ENCODE data around the gene ANKRD9. TPM values are rescaled to one million over a fixed set of nuclear protein-coding genes. Genes with fewer than 3 reads are reported as not detected.

Gene ANKRD9
- total and polyA plus RNA-seq, 10 of the 15 experiments (the other 5 are each of a cell fraction or from before 2014, with no cell fraction given), result 0.03 to 3.6 (median 0.49) TPM

DNA sequence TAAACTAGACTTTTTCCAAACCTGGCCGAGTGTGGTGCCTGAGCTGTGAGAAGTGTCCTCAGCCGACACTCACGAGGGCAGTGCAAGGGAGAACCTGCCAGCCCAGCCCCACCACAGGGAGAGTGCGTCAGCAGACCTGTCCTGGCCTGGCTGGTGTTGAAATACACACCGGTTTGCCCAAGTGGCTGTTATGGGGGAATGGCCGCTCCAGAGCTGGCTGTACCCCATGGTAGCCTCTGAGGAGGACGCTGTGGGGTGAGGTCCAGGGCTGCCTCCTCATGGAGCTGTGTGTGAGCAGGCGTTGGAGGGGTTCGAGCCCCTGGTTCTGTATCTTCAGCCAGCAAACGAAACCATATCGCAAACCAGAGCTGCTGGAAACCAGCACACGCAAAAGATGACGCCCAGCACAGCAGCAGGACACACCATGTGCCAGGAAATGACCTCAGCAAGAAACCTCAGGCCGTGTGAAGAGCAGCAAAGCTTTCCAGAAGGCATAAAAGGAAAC is 9.4 kb downstream of the ANKRD9 start:
- no peaks in the 10 kb centered on the region for H3K4me1 ChIP-seq (ENCODE audit: control insufficient read depth, insufficient read depth, low read length)
- intact Hi-C loops (cut with micrococcal nuclease; ENCODE audit: unreplicated experiment), result no loop called here
- no peak overlapping the region for H3K9ac ChIP-seq (ENCODE audit: control insufficient read depth, insufficient read depth, low read length)
- DNase-seq (ENCODE audit: low read depth, low spot score), result no peak
- H2AFZ ChIP-seq (ENCODE audit: control insufficient read depth, low read depth, low read length), result no peak overlapping the region
- no peaks in the 10 kb centered on the region for H3K79me2 ChIP-seq (ENCODE audit: control insufficient read depth, insufficient read depth, low read length)
- in situ Hi-C loops (cut with MboI), result no loop called here
- whole genome bisulfite sequencing (ENCODE audit: insufficient coverage, insufficient replicate concordance, low lambda C conversion rate, missing lambda C conversion rate), result 73% methylated on average over 14 of the region's 14 CpGs
- no peaks in the 10 kb centered on the region for H4K20me1 ChIP-seq (ENCODE audit: control insufficient read depth, insufficient read depth)
- H3K36me3 ChIP-seq (ENCODE audit: control insufficient read depth in 2 of 2, insufficient read depth in 2 of 2, low read length in 1 of 2), result no peaks in the 10 kb centered on the region
- POLR2A ChIA-PET, result no interaction called here
- CTCF ChIA-PET, result interaction anchor here (0.9 to 1.0 kb wide), 2 partner anchors 18 to 62 kb away, joined by 3 read pairs; no protein-coding TSS in a partner anchor
- SMC1A ChIA-PET (ENCODE audit: uncharacterized antibody, unreplicated experiment), result interaction anchor here (1.2 kb wide), 1 partner anchor 62 kb away, joined by 4 read pairs; no protein-coding TSS in a partner anchor
- BruUV-seq (replicated peaks), result no TSS peak
- no peak overlapping the region for H3K4me2 ChIP-seq (ENCODE audit: control insufficient read depth, insufficient read depth)
- RAD21 ChIA-PET (ENCODE audit: unreplicated experiment), result no interaction called here
- peak; percentile 69 for ATAC-seq
- FAIRE-seq, result no peak
- no peaks in the 10 kb centered on the region for H3K27me3 ChIP-seq (replicated peaks in 1 of 2; ENCODE audit: control insufficient read depth in 2 of 2, insufficient read depth in 2 of 2, low read length in 1 of 2)
- no peak overlapping the region for H3K4me3 ChIP-seq
- H3K27ac ChIP-seq (ENCODE audit: control insufficient read depth, insufficient read depth), result no peak overlapping the region
- H3K9me3 ChIP-seq (replicated peaks; ENCODE audit: control insufficient read depth, insufficient read depth, low read length), result no peaks in the 10 kb centered on the region
- TF ChIP-seq SRF (IDR thresholded peaks at IDR 0.05; ENCODE audit: low read depth in 2 of 2, low read length in 2 of 2), result no peak
- TF ChIP-seq PAX5 (IDR thresholded peaks at IDR 0.05; ENCODE audit: borderline replicate concordance, low read depth, low read length), result no peak
- TF ChIP-seq, protein P1, sequence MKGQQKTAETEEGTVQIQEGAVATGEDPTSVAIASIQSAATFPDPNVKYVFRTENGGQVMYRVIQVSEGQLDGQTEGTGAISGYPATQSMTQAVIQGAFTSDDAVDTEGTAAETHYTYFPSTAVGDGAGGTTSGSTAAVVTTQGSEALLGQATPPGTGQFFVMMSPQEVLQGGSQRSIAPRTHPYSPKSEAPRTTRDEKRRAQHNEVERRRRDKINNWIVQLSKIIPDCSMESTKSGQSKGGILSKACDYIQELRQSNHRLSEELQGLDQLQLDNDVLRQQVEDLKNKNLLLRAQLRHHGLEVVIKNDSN (IDR thresholded peaks at IDR 0.05; ENCODE audit: borderline replicate concordance, extremely low read length, insufficient read depth, low read depth, low read length), result no peak
- TF ChIP-seq, protein P2, sequence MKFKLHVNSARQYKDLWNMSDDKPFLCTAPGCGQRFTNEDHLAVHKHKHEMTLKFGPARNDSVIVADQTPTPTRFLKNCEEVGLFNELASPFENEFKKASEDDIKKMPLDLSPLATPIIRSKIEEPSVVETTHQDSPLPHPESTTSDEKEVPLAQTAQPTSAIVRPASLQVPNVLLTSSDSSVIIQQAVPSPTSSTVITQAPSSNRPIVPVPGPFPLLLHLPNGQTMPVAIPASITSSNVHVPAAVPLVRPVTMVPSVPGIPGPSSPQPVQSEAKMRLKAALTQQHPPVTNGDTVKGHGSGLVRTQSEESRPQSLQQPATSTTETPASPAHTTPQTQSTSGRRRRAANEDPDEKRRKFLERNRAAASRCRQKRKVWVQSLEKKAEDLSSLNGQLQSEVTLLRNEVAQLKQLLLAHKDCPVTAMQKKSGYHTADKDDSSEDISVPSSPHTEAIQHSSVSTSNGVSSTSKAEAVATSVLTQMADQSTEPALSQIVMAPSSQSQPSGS (IDR thresholded peaks at IDR 0.05; ENCODE audit: low read length), result no peak
- TF ChIP-seq, protein P3, sequence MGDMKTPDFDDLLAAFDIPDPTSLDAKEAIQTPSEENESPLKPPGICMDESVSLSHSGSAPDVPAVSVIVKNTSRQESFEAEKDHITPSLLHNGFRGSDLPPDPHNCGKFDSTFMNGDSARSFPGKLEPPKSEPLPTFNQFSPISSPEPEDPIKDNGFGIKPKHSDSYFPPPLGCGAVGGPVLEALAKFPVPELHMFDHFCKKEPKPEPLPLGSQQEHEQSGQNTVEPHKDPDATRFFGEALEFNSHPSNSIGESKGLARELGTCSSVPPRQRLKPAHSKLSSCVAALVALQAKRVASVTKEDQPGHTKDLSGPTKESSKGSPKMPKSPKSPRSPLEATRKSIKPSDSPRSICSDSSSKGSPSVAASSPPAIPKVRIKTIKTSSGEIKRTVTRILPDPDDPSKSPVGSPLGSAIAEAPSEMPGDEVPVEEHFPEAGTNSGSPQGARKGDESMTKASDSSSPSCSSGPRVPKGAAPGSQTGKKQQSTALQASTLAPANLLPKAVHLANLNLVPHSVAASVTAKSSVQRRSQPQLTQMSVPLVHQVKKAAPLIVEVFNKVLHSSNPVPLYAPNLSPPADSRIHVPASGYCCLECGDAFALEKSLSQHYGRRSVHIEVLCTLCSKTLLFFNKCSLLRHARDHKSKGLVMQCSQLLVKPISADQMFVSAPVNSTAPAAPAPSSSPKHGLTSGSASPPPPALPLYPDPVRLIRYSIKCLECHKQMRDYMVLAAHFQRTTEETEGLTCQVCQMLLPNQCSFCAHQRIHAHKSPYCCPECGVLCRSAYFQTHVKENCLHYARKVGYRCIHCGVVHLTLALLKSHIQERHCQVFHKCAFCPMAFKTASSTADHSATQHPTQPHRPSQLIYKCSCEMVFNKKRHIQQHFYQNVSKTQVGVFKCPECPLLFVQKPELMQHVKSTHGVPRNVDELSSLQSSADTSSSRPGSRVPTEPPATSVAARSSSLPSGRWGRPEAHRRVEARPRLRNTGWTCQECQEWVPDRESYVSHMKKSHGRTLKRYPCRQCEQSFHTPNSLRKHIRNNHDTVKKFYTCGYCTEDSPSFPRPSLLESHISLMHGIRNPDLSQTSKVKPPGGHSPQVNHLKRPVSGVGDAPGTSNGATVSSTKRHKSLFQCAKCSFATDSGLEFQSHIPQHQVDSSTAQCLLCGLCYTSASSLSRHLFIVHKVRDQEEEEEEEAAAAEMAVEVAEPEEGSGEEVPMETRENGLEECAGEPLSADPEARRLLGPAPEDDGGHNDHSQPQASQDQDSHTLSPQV (IDR thresholded peaks at IDR 0.05), result no peak
- TF ChIP-seq, protein P4, sequence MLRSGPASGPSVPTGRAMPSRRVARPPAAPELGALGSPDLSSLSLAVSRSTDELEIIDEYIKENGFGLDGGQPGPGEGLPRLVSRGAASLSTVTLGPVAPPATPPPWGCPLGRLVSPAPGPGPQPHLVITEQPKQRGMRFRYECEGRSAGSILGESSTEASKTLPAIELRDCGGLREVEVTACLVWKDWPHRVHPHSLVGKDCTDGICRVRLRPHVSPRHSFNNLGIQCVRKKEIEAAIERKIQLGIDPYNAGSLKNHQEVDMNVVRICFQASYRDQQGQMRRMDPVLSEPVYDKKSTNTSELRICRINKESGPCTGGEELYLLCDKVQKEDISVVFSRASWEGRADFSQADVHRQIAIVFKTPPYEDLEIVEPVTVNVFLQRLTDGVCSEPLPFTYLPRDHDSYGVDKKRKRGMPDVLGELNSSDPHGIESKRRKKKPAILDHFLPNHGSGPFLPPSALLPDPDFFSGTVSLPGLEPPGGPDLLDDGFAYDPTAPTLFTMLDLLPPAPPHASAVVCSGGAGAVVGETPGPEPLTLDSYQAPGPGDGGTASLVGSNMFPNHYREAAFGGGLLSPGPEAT (IDR thresholded peaks at IDR 0.05; ENCODE audit: low read depth), result no peak
- no peak for TF ChIP-seq ZNF622 (IDR thresholded peaks at IDR 0.05)
- TF ChIP-seq, protein P5, sequence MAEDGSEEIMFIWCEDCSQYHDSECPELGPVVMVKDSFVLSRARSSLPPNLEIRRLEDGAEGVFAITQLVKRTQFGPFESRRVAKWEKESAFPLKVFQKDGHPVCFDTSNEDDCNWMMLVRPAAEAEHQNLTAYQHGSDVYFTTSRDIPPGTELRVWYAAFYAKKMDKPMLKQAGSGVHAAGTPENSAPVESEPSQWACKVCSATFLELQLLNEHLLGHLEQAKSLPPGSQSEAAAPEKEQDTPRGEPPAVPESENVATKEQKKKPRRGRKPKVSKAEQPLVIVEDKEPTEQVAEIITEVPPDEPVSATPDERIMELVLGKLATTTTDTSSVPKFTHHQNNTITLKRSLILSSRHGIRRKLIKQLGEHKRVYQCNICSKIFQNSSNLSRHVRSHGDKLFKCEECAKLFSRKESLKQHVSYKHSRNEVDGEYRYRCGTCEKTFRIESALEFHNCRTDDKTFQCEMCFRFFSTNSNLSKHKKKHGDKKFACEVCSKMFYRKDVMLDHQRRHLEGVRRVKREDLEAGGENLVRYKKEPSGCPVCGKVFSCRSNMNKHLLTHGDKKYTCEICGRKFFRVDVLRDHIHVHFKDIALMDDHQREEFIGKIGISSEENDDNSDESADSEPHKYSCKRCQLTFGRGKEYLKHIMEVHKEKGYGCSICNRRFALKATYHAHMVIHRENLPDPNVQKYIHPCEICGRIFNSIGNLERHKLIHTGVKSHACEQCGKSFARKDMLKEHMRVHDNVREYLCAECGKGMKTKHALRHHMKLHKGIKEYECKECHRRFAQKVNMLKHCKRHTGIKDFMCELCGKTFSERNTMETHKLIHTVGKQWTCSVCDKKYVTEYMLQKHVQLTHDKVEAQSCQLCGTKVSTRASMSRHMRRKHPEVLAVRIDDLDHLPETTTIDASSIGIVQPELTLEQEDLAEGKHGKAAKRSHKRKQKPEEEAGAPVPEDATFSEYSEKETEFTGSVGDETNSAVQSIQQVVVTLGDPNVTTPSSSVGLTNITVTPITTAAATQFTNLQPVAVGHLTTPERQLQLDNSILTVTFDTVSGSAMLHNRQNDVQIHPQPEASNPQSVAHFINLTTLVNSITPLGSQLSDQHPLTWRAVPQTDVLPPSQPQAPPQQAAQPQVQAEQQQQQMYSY (CRISPR knock-in tag; IDR thresholded peaks at IDR 0.05), result no peak
- TF ChIP-seq IKZF1 (conservative IDR thresholded peaks at IDR 0.05), result no peak
- no peak for TF ChIP-seq SMC3 (IDR thresholded peaks at IDR 0.05; ENCODE audit: borderline replicate concordance, low read length)
- no peak for TF ChIP-seq DPF2 (IDR thresholded peaks at IDR 0.05)
- TF ChIP-seq ASH2L (IDR thresholded peaks at IDR 0.05; ENCODE audit: borderline replicate concordance, low read depth), result no peak

All from GM12878 (cell line).